GM12874 (cell line): ENCODE data around the gene ZDHHC5.

Source experiments
- TF ChIP-seq, protein P1 (sequence below): IDR thresholded peaks from 2 replicates; pipeline ENCODE4 v1.5.1; 2011; ENCODE audit warnings: low read depth, mild to moderate bottlenecking, control low read depth, low read length, moderate library complexity; ENCODE audit not compliant: insufficient read depth

ZDHHC5 gene

GRCh38 chr11:57675176-57675941 is 7.4 kb downstream of the ZDHHC5 start:
- TF ChIP-seq, protein P1, sequence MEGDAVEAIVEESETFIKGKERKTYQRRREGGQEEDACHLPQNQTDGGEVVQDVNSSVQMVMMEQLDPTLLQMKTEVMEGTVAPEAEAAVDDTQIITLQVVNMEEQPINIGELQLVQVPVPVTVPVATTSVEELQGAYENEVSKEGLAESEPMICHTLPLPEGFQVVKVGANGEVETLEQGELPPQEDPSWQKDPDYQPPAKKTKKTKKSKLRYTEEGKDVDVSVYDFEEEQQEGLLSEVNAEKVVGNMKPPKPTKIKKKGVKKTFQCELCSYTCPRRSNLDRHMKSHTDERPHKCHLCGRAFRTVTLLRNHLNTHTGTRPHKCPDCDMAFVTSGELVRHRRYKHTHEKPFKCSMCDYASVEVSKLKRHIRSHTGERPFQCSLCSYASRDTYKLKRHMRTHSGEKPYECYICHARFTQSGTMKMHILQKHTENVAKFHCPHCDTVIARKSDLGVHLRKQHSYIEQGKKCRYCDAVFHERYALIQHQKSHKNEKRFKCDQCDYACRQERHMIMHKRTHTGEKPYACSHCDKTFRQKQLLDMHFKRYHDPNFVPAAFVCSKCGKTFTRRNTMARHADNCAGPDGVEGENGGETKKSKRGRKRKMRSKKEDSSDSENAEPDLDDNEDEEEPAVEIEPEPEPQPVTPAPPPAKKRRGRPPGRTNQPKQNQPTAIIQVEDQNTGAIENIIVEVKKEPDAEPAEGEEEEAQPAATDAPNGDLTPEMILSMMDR, result no peak

DNA sequence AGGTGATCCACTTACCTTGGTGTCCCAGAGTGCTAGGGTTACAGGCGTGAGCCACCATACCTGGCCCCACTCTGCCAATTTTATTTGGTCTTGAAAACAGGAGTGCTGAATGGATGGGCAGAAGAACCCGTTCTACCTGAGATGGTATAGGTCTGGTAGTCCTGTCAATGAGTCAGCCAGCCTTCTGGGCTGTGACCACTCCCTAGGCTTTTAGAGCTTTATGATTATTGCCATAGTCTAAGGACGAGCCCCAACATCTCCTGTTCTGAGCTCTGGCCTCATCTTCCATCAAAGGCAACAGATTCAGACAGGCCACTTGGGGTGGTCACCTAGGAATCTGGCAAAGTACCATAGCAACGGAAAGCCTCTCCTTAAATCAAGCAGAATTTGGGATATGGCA is 11.5 kb downstream of the ZDHHC5 start:
- TF ChIP-seq, protein P1, result no peak

- TF ChIP-seq, protein P1, result no peak
These were observed 12.6 kb downstream of the ZDHHC5 start for GRCh38 chr11:57680552-57680874.

DNA sequence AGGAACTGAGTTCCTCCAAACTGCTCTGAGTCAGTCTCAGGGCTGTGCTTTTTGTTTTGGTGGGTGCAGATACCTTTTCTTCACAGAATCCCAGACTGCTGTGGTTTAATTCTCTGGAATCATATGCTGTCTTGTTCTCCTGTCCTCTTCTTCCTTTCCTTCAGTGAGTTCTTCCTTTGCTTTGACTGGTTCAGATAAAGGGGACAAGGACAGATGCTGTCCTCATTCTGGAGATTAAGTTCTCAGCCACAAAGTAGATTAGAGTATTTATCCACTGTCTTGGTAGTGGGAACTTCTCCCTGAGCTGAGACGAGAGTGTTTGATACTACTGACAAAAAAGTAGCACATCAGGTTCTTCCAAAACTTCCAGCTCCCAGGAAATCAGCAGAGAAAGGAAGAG is 13.3 kb downstream of the ZDHHC5 start:
- TF ChIP-seq, protein P1, result no peak

DNA sequence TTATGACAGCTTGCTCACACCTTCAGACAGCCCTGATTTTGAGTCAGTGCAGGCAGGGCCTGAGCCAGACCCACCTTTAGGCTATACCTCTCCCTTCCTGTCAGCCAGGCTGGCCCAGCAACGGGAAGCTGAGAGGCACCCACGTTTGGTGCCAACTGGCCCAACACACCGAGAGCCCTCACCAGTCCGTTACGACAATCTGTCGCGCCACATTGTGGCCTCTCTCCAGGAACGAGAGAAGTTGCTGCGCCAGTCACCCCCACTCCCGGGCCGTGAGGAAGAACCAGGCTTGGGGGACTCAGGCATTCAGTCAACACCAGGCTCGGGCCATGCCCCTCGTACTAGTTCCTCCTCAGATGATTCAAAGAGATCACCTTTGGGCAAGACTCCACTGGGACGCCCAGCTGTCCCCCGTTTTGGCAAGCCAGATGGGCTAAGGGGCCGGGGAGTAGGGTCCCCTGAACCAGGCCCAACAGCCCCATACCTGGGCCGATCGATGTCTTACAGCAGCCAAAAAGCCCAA is 31.0 kb downstream of the ZDHHC5 start:
- TF ChIP-seq, protein P1, result no peak

DNA sequence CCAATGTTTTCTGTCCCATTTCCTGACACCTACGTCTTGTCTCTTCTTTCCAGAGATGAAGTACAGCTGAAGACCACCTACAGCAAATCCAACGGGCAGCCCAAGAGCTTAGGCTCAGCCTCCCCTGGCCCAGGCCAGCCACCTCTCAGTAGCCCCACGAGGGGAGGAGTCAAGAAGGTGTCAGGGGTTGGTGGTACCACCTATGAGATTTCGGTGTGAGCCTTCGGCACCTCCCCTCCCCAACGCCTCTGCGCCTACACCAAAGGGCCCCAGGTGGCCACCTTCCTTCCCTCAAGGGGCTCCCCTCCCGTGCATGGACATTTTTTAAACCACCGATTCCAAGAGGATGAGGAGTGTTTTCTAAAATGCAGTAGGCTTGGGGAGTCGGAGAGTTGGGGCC is 31.9 kb downstream of the ZDHHC5 start:
- TF ChIP-seq, protein P1, result no peak

- TF ChIP-seq, protein P1, result no peak
These were observed 32.5 kb downstream of the ZDHHC5 start for GRCh38 chr11:57700425-57700824.
